Endothelial cell of umbilical vein (primary cell): ENCODE data around the gene BPGM. TPM values are rescaled to one million over a fixed set of nuclear protein-coding genes. Genes with fewer than 3 reads are reported as not detected.

Experiments
- BruUV-seq: library from RNA; stranded (reverse); fragments of 400-500 nt; replicated peaks from 2 replicates; lab custom pipeline; 2021; lab: Mats Ljungman, UMichigan
- CTCF ChIA-PET: fragments of 300-600, 350-600 bp; sonication (Branson Sonifier 250); formaldehyde crosslinking; loops from one replicate; lab custom pipeline; 2021; ENCODE audit warnings: antibody characterized with exemption, inconsistent platforms; lab: Charles Lee
- POLR2A ChIA-PET: fragments of 300-600, 350-600 bp; sonication (Branson Sonifier 250); formaldehyde crosslinking; loops from one replicate; lab custom pipeline; 2021; ENCODE audit warnings: antibody characterized with exemption, inconsistent platforms; lab: Charles Lee
- DNase-seq: peaks from one replicate; pipeline ENCODE4 v3.0.0-alpha.2; 2011; ENCODE audit warnings: low read depth, low spot score
- FAIRE-seq: peaks from 2 replicates; lab custom pipeline; 2011; peaks lifted over from hg19 to GRCh38; lab: Jason Lieb, UNC
- H2AFZ ChIP-seq: 2 replicates; pipeline ENCODE4 v1.6.0; 2012; ENCODE audit warnings: low read depth, low read length, control low read depth, inconsistent platforms
- H3K27ac ChIP-seq: 2 replicates; pipeline ENCODE4 v1.5.1; 2011; ENCODE audit warnings: low read depth, mild to moderate bottlenecking, control low read depth, low read length, moderate library complexity; ENCODE audit not compliant: insufficient read depth
- H3K27me3 ChIP-seq, 2 experiments: 2 replicates each; pipeline versions ENCODE4 v1.6.0 to v1.6.1; 2011; ENCODE audit warnings: low read length in 2 of 2, mixed read lengths in 1 of 2; ENCODE audit not compliant: control insufficient read depth in 2 of 2, insufficient read depth in 2 of 2
- H3K36me3 ChIP-seq, 2 experiments: 2 replicates in 1 of 2; 3 replicates in 1 of 2; pipeline ENCODE4 v1.5.1; 2011; ENCODE audit warnings: low read length in 2 of 2, mild to moderate bottlenecking in 1 of 2, moderate library complexity in 1 of 2; ENCODE audit not compliant: control insufficient read depth in 2 of 2, insufficient read depth in 2 of 2; ENCODE audit errors: extremely low read depth in 1 of 2
- H3K4me1 ChIP-seq: 3 replicates; pipeline ENCODE4 v1.5.1; 2011; ENCODE audit warnings: mild to moderate bottlenecking, low read length; ENCODE audit not compliant: control insufficient read depth, insufficient read depth; ENCODE audit errors: extremely low read depth
- H3K4me2 ChIP-seq: 2 replicates; pipeline ENCODE4 v1.6.1; 2011; ENCODE audit warnings: low read length, control low read depth, mixed read lengths; ENCODE audit not compliant: insufficient read depth
- H3K4me3 ChIP-seq, 3 experiments: fragments of 200-600 bp in 1 of 3; sonication (generic), shearing (Covaris generic) in 1 of 3; replicated peaks in 1 of 3; 2 replicates each; pipeline ENCODE4 v1.5.1; 2011 to 2016; ENCODE audit warnings: control low read depth in 3 of 3, low read length in 3 of 3, mild to moderate bottlenecking in 2 of 3, inconsistent platforms in 1 of 3, low read depth in 1 of 3, moderate library complexity in 1 of 3; ENCODE audit not compliant: insufficient read depth in 1 of 3
- H3K79me2 ChIP-seq: 2 replicates; pipeline ENCODE4 v1.6.0; 2012; ENCODE audit warnings: low read length, inconsistent platforms; ENCODE audit not compliant: control insufficient read depth, insufficient read depth
- H3K9ac ChIP-seq: replicated peaks from 2 replicates; pipeline ENCODE3; 2011; ENCODE audit warnings: low read length, control low read depth; ENCODE audit not compliant: insufficient read depth; ENCODE audit errors: extremely low read depth
- H3K9me1 ChIP-seq: replicated peaks from 3 replicates; pipeline ENCODE4 v1.6.0; 2011; ENCODE audit warnings: mild to moderate bottlenecking, low read length; ENCODE audit not compliant: control insufficient read depth, insufficient read depth; ENCODE audit errors: extremely low read depth
- H3K9me3 ChIP-seq: replicated peaks from 2 replicates; pipeline ENCODE4 v1.5.1; 2012; ENCODE audit warnings: low read length, inconsistent platforms; ENCODE audit not compliant: control insufficient read depth, insufficient read depth
- H4K20me1 ChIP-seq: replicated peaks from 2 replicates; pipeline ENCODE3; 2011; ENCODE audit warnings: mild to moderate bottlenecking, low read length; ENCODE audit not compliant: control insufficient read depth, insufficient read depth; ENCODE audit errors: extremely low read depth
- EZH2 ChIP-seq: IDR thresholded peaks from 2 replicates; pipeline ENCODE4 v1.6.1; 2012; ENCODE audit warnings: borderline replicate concordance, low read depth, mild to moderate bottlenecking, moderate library complexity, low read length, inconsistent platforms; ENCODE audit not compliant: severe bottlenecking
- FOS ChIP-seq: IDR thresholded peaks from 2 replicates; pipeline ENCODE4 v1.6.1; 2011; ENCODE audit warnings: mild to moderate bottlenecking, low read length, moderate library complexity, borderline replicate concordance; ENCODE audit not compliant: insufficient read depth
- GATA2 ChIP-seq: IDR thresholded peaks from 2 replicates; pipeline ENCODE4 v1.7.0; 2011; ENCODE audit warnings: low read depth, mild to moderate bottlenecking, moderate library complexity, mixed read lengths, low read length; ENCODE audit not compliant: insufficient read length, insufficient read depth
- JUN ChIP-seq: IDR thresholded peaks from 2 replicates; pipeline ENCODE4 v1.6.1; 2011; ENCODE audit warnings: borderline replicate concordance, low read depth; ENCODE audit not compliant: insufficient read length, insufficient read depth
- MYC ChIP-seq: IDR thresholded peaks from one replicate; pipeline ENCODE4 v1.6.1; 2011; ENCODE audit warnings: mild to moderate bottlenecking, low read depth, low read length
- POLR2A ChIP-seq: IDR thresholded peaks from 2 replicates; pipeline ENCODE4 v1.6.1; 2012; ENCODE audit warnings: low read depth, mild to moderate bottlenecking, control low read depth, low read length
- POLR2AphosphoS5 ChIP-seq: IDR thresholded peaks from 2 replicates; pipeline ENCODE4 v1.6.1; 2012; ENCODE audit warnings: low read depth, mild to moderate bottlenecking, control low read depth, low read length, moderate library complexity; ENCODE audit not compliant: insufficient read depth
- dilution Hi-C: fragments of 300-500 bp; cut with MboI; formaldehyde crosslinking; loops from one replicate; pipeline ENCODE4 v1.15.0; 2019; ENCODE audit warnings: low sequenced_read_pairs; ENCODE audit not compliant: extremely low pct_ligation_motif_present
- intact Hi-C: fragments of 100-400 bp; cut with micrococcal nuclease; formaldehyde crosslinking; loops from one replicate; pipeline ENCODE4 v1.10.0; 2022
- polyA plus RNA-seq, 4 experiments: library from polyadenylated mRNA; depleted of rRNA in 3 of 4; stranded (reverse) in 3 of 4; unstranded in 1 of 4; fragments of >200 nt; gene quantifications; 2 replicates each; pipeline versions ENCODE4 v1.2.1 to v1.2.3, GENCODE V29; 2011 to 2012; ENCODE audit warnings: missing spikeins in 1 of 4
- total RNA-seq: library from RNA; stranded (reverse); gene quantifications from 2 replicates; pipeline ENCODE4 v1.2.3, GENCODE V29; 2021
- TF ChIP-seq, protein P1 (sequence below), 2 donors: IDR thresholded peaks; 1 replicate in 1 of 2; 2 replicates in 1 of 2; pipeline ENCODE4 v1.5.1; 2011; ENCODE audit warnings: low read length in 2 of 2, mild to moderate bottlenecking in 2 of 2, moderate library complexity in 2 of 2, control low read depth in 1 of 2, inconsistent platforms in 1 of 2, low read depth in 1 of 2; ENCODE audit not compliant: insufficient read depth in 1 of 2; ENCODE audit errors: extremely low read depth in 1 of 2
- TF ChIP-seq, protein P2 (sequence below): IDR thresholded peaks from 2 replicates; pipeline ENCODE4 v1.6.1; 2011; ENCODE audit not compliant: insufficient read depth, insufficient read length

The BPGM gene
- total and polyA plus RNA-seq, 2 donors (not counting 3 experiments of a cell fraction or from before 2014, with no cell fraction given), result 24.2 to 28.3 TPM

GRCh38 chr7:134703782-134704181 lies 57.1 kb downstream of the BPGM start:
- no peaks in the 10 kb centered on the region for H3K79me2 ChIP-seq
- CTCF ChIA-PET, result interaction anchor here (1.7 to 5.3 kb wide), 6 partner anchors 12 to 239 kb away, joined by 5 to 163 read pairs (median 22); partner anchors contain the start of gene BPGM
- H3K9me1 ChIP-seq, result no peaks in the 10 kb centered on the region
- intact Hi-C loops (no loop called here), dilution Hi-C loops (no loop called here)
- H3K27ac ChIP-seq, result no peak overlapping the region
- H3K9me3 ChIP-seq, result no peaks in the 10 kb centered on the region
- no peak overlapping the region for H3K4me2 ChIP-seq
- H3K4me3 ChIP-seq, result no peak overlapping the region
- DNase-seq (no peak), FAIRE-seq (no peak)
- no peaks in the 10 kb centered on the region for H4K20me1 ChIP-seq
- no peak for TF ChIP-seq POLR2AphosphoS5
- no peak for TF ChIP-seq JUN
- TF ChIP-seq GATA2, result no peak
- TF ChIP-seq, protein P1, sequence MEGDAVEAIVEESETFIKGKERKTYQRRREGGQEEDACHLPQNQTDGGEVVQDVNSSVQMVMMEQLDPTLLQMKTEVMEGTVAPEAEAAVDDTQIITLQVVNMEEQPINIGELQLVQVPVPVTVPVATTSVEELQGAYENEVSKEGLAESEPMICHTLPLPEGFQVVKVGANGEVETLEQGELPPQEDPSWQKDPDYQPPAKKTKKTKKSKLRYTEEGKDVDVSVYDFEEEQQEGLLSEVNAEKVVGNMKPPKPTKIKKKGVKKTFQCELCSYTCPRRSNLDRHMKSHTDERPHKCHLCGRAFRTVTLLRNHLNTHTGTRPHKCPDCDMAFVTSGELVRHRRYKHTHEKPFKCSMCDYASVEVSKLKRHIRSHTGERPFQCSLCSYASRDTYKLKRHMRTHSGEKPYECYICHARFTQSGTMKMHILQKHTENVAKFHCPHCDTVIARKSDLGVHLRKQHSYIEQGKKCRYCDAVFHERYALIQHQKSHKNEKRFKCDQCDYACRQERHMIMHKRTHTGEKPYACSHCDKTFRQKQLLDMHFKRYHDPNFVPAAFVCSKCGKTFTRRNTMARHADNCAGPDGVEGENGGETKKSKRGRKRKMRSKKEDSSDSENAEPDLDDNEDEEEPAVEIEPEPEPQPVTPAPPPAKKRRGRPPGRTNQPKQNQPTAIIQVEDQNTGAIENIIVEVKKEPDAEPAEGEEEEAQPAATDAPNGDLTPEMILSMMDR (IDR thresholded peaks at IDR 0.05; ENCODE audit: extremely low read depth in 1 of 2, insufficient read depth in 1 of 2, low read depth in 1 of 2, low read length in 2 of 2), result no peak
- peaks cover 13% of the 10 kb centered on the region for H3K4me1 ChIP-seq
- no TSS peak for BruUV-seq
- POLR2A ChIA-PET, result no interaction called here
- no peaks in the 10 kb centered on the region for H3K27me3 ChIP-seq
- no peaks in the 10 kb centered on the region for H3K36me3 ChIP-seq
- H3K9ac ChIP-seq, result no peak overlapping the region
- H2AFZ ChIP-seq, result no peak overlapping the region

DNA sequence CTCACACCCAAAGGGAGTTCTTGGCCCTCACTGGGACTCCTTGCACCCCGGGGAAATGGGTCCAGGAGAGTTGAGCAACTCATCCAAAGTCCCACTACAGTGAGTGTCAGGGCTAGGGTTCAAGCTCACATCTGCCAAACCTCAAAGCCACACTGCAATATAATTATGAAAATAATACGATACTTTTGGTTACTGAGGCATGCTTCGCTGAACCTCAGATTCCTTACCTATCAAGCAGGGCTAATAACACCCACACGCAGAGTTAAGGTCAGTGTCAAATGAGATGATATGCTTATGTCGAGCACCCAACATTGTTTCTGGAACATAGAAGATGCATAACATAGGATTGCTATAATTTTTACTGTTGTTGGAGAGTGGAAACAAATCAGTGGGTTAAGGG lies 58.2 kb downstream of the BPGM start:
- dilution Hi-C loops (no loop called here), intact Hi-C loops (no loop called here)
- H3K79me2 ChIP-seq, result no peaks in the 10 kb centered on the region
- H3K4me3 ChIP-seq, result no peak overlapping the region
- H3K4me2 ChIP-seq, result no peak overlapping the region
- no TSS peak for BruUV-seq
- no peak overlapping the region for H3K9ac ChIP-seq
- CTCF ChIA-PET, result interaction anchor here (1.3 to 1.6 kb wide), 2 partner anchors 15 to 72 kb away, joined by 5 to 6 read pairs; no protein-coding TSS in a partner anchor
- H3K9me1 ChIP-seq, result no peaks in the 10 kb centered on the region
- POLR2A ChIA-PET, result no interaction called here
- H3K9me3 ChIP-seq, result no peaks in the 10 kb centered on the region
- no peaks in the 10 kb centered on the region for H4K20me1 ChIP-seq
- no peaks in the 10 kb centered on the region for H3K27me3 ChIP-seq
- DNase-seq (no peak), FAIRE-seq (no peak)
- H3K27ac ChIP-seq, result no peak overlapping the region
- H3K4me1 ChIP-seq, result peaks cover 13% of the 10 kb centered on the region
- H2AFZ ChIP-seq, result no peak overlapping the region
- no peaks in the 10 kb centered on the region for H3K36me3 ChIP-seq
- TF ChIP-seq POLR2A (no peak), EZH2 (no peak), FOS (no peak), JUN (no peak), POLR2AphosphoS5 (no peak), MYC (no peak), GATA2 (no peak)
- TF ChIP-seq, protein P1 (IDR thresholded peaks at IDR 0.05; ENCODE audit: extremely low read depth in 1 of 2, insufficient read depth in 1 of 2, low read depth in 1 of 2, low read length in 2 of 2), result no peak
- TF ChIP-seq, protein P2, sequence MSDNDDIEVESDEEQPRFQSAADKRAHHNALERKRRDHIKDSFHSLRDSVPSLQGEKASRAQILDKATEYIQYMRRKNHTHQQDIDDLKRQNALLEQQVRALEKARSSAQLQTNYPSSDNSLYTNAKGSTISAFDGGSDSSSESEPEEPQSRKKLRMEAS, result no peak
